Tibial artery (tissue), 4 donors: ENCODE data around the gene NARS2.
A peak's percentile ranks its signal among the peaks of the same experiment; 100 is the strongest.

ENCODE experiments used
- DNase-seq, 2 donors: peaks; one replicate each; pipeline ENCODE4 v3.0.0-alpha.2; 2019
- H3K27ac ChIP-seq, 2 donors: fragments of 200-600 bp; sonication (generic) in 1 of 2; 1 replicate in 1 of 2; 2 replicates in 1 of 2; pipeline ENCODE4 v1.5.1; 2018 to 2019; ENCODE audit warnings: mild to moderate bottlenecking in 1 of 2
- H3K27me3 ChIP-seq, 2 donors: fragments of 200-600 bp; sonication (generic) in 1 of 2; one replicate each; pipeline versions ENCODE4 v1.5.1 to v1.6.0; 2016 to 2019
- H3K36me3 ChIP-seq, 3 donors: fragments of 200-600 bp; sonication (generic) in 2 of 3; one replicate each; pipeline ENCODE4 v1.5.1; 2016 to 2019; ENCODE audit warnings: mild to moderate bottlenecking in 2 of 3
- H3K4me1 ChIP-seq, 4 donors: fragments of 200-600 bp; sonication (generic) in 2 of 4; 1 replicate in 3 of 4; 2 replicates in 1 of 4; pipeline ENCODE4 v1.5.1; 2016 to 2019
- H3K4me3 ChIP-seq, 2 donors: fragments of 200-600 bp; sonication (generic) in 1 of 2; 1 replicate in 1 of 2; 2 replicates in 1 of 2; pipeline ENCODE4 v1.5.1; 2018 to 2019; ENCODE audit warnings: mild to moderate bottlenecking in 2 of 2
- H3K9me3 ChIP-seq, 3 donors: fragments of 200-600 bp; sonication (generic) in 1 of 3; one replicate each; pipeline ENCODE4 v1.5.1; 2016 to 2019
- intact Hi-C: fragments of 100-400 bp; cut with DNase I; formaldehyde crosslinking; loops from one replicate; pipeline ENCODE4 v1.15.0; 2023; ENCODE audit warnings: low total_unique reads
- TF ChIP-seq, protein P1 (sequence below), 2 experiments: fragments of 200-600 bp in 1 of 2; fragments of 450-650 bp in 1 of 2; IDR thresholded peaks; one replicate each; pipeline ENCODE4 v1.5.1; 2017 to 2019; ENCODE audit warnings: antibody characterized with exemption in 2 of 2, mild to moderate bottlenecking in 1 of 2, moderate library complexity in 1 of 2

The NARS2 gene

GRCh38 chr11:78562398-78562797, 12.3 kb downstream of the NARS2 start:
- Histone ChIP-seq H3K4me1 (peaks cover 0 to 39% (median 15%) of the 10 kb centered on the region in 4 donors), H3K4me3 (peak overlapping the region; percentile 4 to 8), H3K9me3 (no peaks in the 10 kb centered on the region), H3K36me3 (peaks cover 0 to 20% (median 0%) of the 10 kb centered on the region in 3 donors), H3K27me3 (no peaks in the 10 kb centered on the region), H3K27ac (peak overlapping the region; percentile 53 to 60)
- no peak for DNase-seq
- intact Hi-C loops: loop anchor here (5.0 kb wide), 1 partner anchor 335 kb away; no protein-coding TSS in a partner anchor
- TF ChIP-seq, protein P1, sequence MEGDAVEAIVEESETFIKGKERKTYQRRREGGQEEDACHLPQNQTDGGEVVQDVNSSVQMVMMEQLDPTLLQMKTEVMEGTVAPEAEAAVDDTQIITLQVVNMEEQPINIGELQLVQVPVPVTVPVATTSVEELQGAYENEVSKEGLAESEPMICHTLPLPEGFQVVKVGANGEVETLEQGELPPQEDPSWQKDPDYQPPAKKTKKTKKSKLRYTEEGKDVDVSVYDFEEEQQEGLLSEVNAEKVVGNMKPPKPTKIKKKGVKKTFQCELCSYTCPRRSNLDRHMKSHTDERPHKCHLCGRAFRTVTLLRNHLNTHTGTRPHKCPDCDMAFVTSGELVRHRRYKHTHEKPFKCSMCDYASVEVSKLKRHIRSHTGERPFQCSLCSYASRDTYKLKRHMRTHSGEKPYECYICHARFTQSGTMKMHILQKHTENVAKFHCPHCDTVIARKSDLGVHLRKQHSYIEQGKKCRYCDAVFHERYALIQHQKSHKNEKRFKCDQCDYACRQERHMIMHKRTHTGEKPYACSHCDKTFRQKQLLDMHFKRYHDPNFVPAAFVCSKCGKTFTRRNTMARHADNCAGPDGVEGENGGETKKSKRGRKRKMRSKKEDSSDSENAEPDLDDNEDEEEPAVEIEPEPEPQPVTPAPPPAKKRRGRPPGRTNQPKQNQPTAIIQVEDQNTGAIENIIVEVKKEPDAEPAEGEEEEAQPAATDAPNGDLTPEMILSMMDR (IDR thresholded peaks at IDR 0.05): no peak

GRCh38 chr11:78560826-78561484, 13.7 kb downstream of the NARS2 start:
- no peak for DNase-seq
- H3K27ac ChIP-seq: peak overlapping the region; percentile 53 to 60
- H3K4me1 ChIP-seq: peaks cover 0 to 39% (median 15%) of the 10 kb centered on the region in 4 donors
- H3K4me3 ChIP-seq: peak overlapping the region in 1 of 2 donors; percentile 1
- intact Hi-C loops: loop anchor here (5.0 kb wide), 1 partner anchor 334 kb away; no protein-coding TSS in a partner anchor
- TF ChIP-seq, protein P1 (IDR thresholded peaks at IDR 0.05): no peak
- H3K27me3 ChIP-seq: no peaks in the 10 kb centered on the region
- no peaks in the 10 kb centered on the region for H3K9me3 ChIP-seq
- H3K36me3 ChIP-seq: peaks cover 0 to 13% (median 2%) of the 10 kb centered on the region in 3 donors

DNA sequence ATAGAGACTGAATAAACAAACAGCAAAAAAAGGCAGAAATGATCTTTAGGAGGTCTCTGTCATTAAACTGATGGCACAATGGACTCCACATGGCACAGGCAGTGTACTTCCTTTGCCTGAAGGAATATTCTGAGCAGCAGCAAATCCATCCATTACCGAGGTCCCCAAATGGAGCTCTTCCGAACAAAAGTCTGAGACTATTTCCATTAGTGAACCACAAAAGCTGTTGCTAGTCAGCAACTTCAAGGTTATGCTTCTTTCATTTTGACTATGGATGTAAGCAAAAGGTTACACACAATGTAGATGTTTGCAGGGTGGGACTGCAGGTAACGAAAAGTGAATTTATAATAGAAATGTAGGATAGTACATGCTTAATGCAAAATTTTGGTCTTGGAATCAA, 14.5 kb downstream of the NARS2 start:
- peak overlapping the region; percentile 53 to 60 for H3K27ac ChIP-seq

GRCh38 chr11:78557236-78557635, 17.4 kb downstream of the NARS2 start:
- Histone ChIP-seq H3K4me3 (no peak overlapping the region), H3K27me3 (no peaks in the 10 kb centered on the region), H3K36me3 (peaks cover 0 to 7% (median 6%) of the 10 kb centered on the region in 3 donors), H3K27ac (no peak overlapping the region), H3K4me1 (peaks cover 0 to 22% (median 13%) of the 10 kb centered on the region in 4 donors), H3K9me3 (no peaks in the 10 kb centered on the region)
- DNase-seq: no peak
- intact Hi-C loops: no loop called here
- TF ChIP-seq, protein P1 (IDR thresholded peaks at IDR 0.05): no peak

More for the DNA sequence above, 14.5 kb downstream of the NARS2 start:
- no peak for DNase-seq
- TF ChIP-seq, protein P1 (IDR thresholded peaks at IDR 0.05): no peak
- intact Hi-C loops: loop anchor here (5.0 kb wide), 1 partner anchor 333 kb away; no protein-coding TSS in a partner anchor
- Histone ChIP-seq H3K4me1 (peaks cover 0 to 39% (median 15%) of the 10 kb centered on the region in 4 donors), H3K9me3 (no peaks in the 10 kb centered on the region), H3K36me3 (peaks cover 0 to 7% (median 7%) of the 10 kb centered on the region in 3 donors), H3K27me3 (no peaks in the 10 kb centered on the region), H3K4me3 (no peak overlapping the region)

GRCh38 chr11:78555592-78555991, 19.1 kb downstream of the NARS2 start:
- Histone ChIP-seq H3K4me3 (no peak overlapping the region), H3K27me3 (no peaks in the 10 kb centered on the region), H3K9me3 (no peaks in the 10 kb centered on the region), H3K27ac (no peak overlapping the region), H3K36me3 (peaks cover 0 to 7% (median 6%) of the 10 kb centered on the region in 3 donors), H3K4me1 (peaks cover 0 to 6% (median under 1%) of the 10 kb centered on the region in 4 donors)
- DNase-seq: no peak
- TF ChIP-seq, protein P1 (IDR thresholded peaks at IDR 0.05): no peak
- intact Hi-C loops: no loop called here
